Astrocyte (in vitro differentiated cells and primary cell): ENCODE results near the gene BBS5.

ENCODE experiments used
- CTCF ChIP-seq: IDR thresholded peaks from 2 replicates; pipeline ENCODE4 v1.5.1; 2011; ENCODE audit warnings: low read depth, mild to moderate bottlenecking, inconsistent platforms, low read length, moderate library complexity; ENCODE audit not compliant: insufficient read depth
- EZH2 ChIP-seq: IDR thresholded peaks from 2 replicates; pipeline ENCODE4 v1.6.1; 2012; ENCODE audit warnings: mild to moderate bottlenecking, low read length, inconsistent platforms; ENCODE audit not compliant: insufficient read depth

GRCh38 chr2:169526451-169526850 lies 47.2 kb downstream of the BBS5 start:
- TF ChIP-seq CTCF (no peak), EZH2 (no peak)
